OCI-LY3 (cell line): Measurements from ENCODE around the gene TBX2.

Experiments used
- H2AFZ ChIP-seq: fragments of 200-600, 300-600 bp; shearing (Covaris generic); 2 replicates; pipeline ENCODE4 v1.6.0; 2014; ENCODE audit warnings: antibody characterized with exemption, low read depth, low read length
- H3K27ac ChIP-seq: fragments of 200-600, 300-600 bp; sonication (generic); 2 replicates; pipeline ENCODE4 v1.5.1; 2014; ENCODE audit warnings: mild to moderate bottlenecking, low read length, moderate library complexity, mixed read lengths
- H3K27me3 ChIP-seq: fragments of 200-600, 300-600 bp; sonication (generic); 2 replicates; pipeline ENCODE4 v1.6.1; 2014; ENCODE audit warnings: low read depth, low read length, mixed read lengths
- H3K36me3 ChIP-seq: fragments of 200-600, 300-600 bp; sonication (generic); replicated peaks from 2 replicates; pipeline ENCODE3; 2014; ENCODE audit warnings: low read depth, low read length, mixed read lengths
- H3K4me1 ChIP-seq: fragments of 300-600, 200-600 bp; sonication (generic); 2 replicates; pipeline ENCODE4 v1.6.1; 2014; ENCODE audit warnings: low read length, mixed read lengths
- H3K4me2 ChIP-seq: fragments of 200-600, 300-600 bp; sonication (generic); 2 replicates; pipeline ENCODE4 v1.6.1; 2014; ENCODE audit warnings: low read length, mixed read lengths
- H3K4me3 ChIP-seq: fragments of 300-600, 200-600 bp; sonication (generic); 2 replicates; pipeline ENCODE4 v1.5.1; 2014; ENCODE audit warnings: antibody characterized with exemption, mild to moderate bottlenecking, low read length, moderate library complexity
- H3K79me2 ChIP-seq: fragments of 300-600, 200-600 bp; shearing (Covaris generic); 2 replicates; pipeline ENCODE4 v1.6.1; 2014; ENCODE audit warnings: mild to moderate bottlenecking, low read length, mixed read lengths
- H3K9ac ChIP-seq: fragments of 300-600, 200-600 bp; shearing (Covaris generic); 2 replicates; pipeline ENCODE4 v1.6.0; 2014; ENCODE audit warnings: mild to moderate bottlenecking, low read length, moderate library complexity
- H3K9me3 ChIP-seq: fragments of 200-600, 300-600 bp; shearing (Covaris generic); 2 replicates; pipeline ENCODE4 v1.6.1; 2014; ENCODE audit warnings: low read length, mixed read lengths; ENCODE audit not compliant: insufficient read depth
- H4K20me1 ChIP-seq: fragments of 200-600, 300-600 bp; sonication (generic); 2 replicates; pipeline ENCODE4 v1.6.1; 2016; ENCODE audit warnings: low read length, mixed read lengths; ENCODE audit not compliant: insufficient read depth
- CTCF ChIP-seq: fragments of 200-600, 300-600 bp; sonication (generic); IDR thresholded peaks from 2 replicates; pipeline ENCODE4 v1.5.1; 2014; ENCODE audit warnings: antibody characterized with exemption, low read length, low read depth
- EZH2phosphoT487 ChIP-seq: fragments of 200-600 bp; shearing (Covaris generic); IDR thresholded peaks from 2 replicates; pipeline ENCODE4 v1.6.1; 2018; ENCODE audit warnings: antibody characterized with exemption, mixed run types, low read depth

The TBX2 gene

GRCh38 chr17:61405686-61406536 lies 6.3 kb downstream of the TBX2 start:
- no peak overlapping the region for H3K9ac ChIP-seq
- H3K79me2 ChIP-seq, result no peaks in the 10 kb centered on the region
- no peaks in the 10 kb centered on the region for H3K27me3 ChIP-seq
- TF ChIP-seq CTCF (no peak), EZH2phosphoT487 (no peak)
- no peaks in the 10 kb centered on the region for H4K20me1 ChIP-seq
- no peak overlapping the region for H3K4me3 ChIP-seq
- no peak overlapping the region for H3K27ac ChIP-seq
- H3K4me2 ChIP-seq, result no peak overlapping the region
- H3K36me3 ChIP-seq, result no peaks in the 10 kb centered on the region
- no peaks in the 10 kb centered on the region for H3K4me1 ChIP-seq
- no peaks in the 10 kb centered on the region for H3K9me3 ChIP-seq
- H2AFZ ChIP-seq, result no peak overlapping the region

GRCh38 chr17:61406537-61406845 lies 6.8 kb downstream of the TBX2 start:
- no peaks in the 10 kb centered on the region for H3K36me3 ChIP-seq
- no peaks in the 10 kb centered on the region for H4K20me1 ChIP-seq
- no peak for TF ChIP-seq EZH2phosphoT487
- no peak for TF ChIP-seq CTCF
- no peaks in the 10 kb centered on the region for H3K79me2 ChIP-seq
- no peak overlapping the region for H3K4me3 ChIP-seq
- no peaks in the 10 kb centered on the region; the same call in 1 of the 2 replicates for H3K27me3 ChIP-seq
- H3K9me3 ChIP-seq, result no peaks in the 10 kb centered on the region
- H3K27ac ChIP-seq, result no peak overlapping the region
- H3K4me2 ChIP-seq, result no peak overlapping the region
- H3K9ac ChIP-seq, result no peak overlapping the region
- no peak overlapping the region for H2AFZ ChIP-seq
- H3K4me1 ChIP-seq, result no peaks in the 10 kb centered on the region

- Histone ChIP-seq H3K9ac (no peak overlapping the region), H3K9me3 (no peaks in the 10 kb centered on the region), H3K36me3 (no peaks in the 10 kb centered on the region), H4K20me1 (no peaks in the 10 kb centered on the region), H2AFZ (no peak overlapping the region), H3K79me2 (no peaks in the 10 kb centered on the region), H3K4me1 (no peaks in the 10 kb centered on the region), H3K27ac (no peak overlapping the region), H3K4me2 (no peak overlapping the region), H3K27me3 (peaks cover 6% of the 10 kb centered on the region; the same call in 1 of the 2 replicates), H3K4me3 (no peak overlapping the region)
- TF ChIP-seq CTCF (no peak), EZH2phosphoT487 (no peak)
Observed at GRCh38 chr17:61406971-61407911, 7.6 kb downstream of the TBX2 start.
